ENCODE results near the gene IL1RL2. TPM values are rescaled to one million over a fixed set of nuclear protein-coding genes. Genes with fewer than 3 reads are reported as not detected.

IL1RL2 gene
- polyA plus RNA-seq, 6 donors from 2014 or later = not detected

GRCh38 chr2:102226171-102226570 is 39.3 kb downstream of the IL1RL2 start:
- Mint-ChIP-seq H3K27me3 (peaks cover 11 to 33% (median 17%) of the 10 kb centered on the region in 3 donors), H3K4me3 (no peak overlapping the region), H3K27ac (peak overlapping the region in 1 of 6 donors; percentile 69), H3K9me3 (no peaks in the 10 kb centered on the region), H3K36me3 (no peaks in the 10 kb centered on the region), H3K4me1 (peaks cover 3 to 8% (median 6%) of the 10 kb centered on the region in 3 donors)
- ATAC-seq (ENCODE audit: low read depth in 2 of 2) = no peak
- DNase-seq = no peak

DNA sequence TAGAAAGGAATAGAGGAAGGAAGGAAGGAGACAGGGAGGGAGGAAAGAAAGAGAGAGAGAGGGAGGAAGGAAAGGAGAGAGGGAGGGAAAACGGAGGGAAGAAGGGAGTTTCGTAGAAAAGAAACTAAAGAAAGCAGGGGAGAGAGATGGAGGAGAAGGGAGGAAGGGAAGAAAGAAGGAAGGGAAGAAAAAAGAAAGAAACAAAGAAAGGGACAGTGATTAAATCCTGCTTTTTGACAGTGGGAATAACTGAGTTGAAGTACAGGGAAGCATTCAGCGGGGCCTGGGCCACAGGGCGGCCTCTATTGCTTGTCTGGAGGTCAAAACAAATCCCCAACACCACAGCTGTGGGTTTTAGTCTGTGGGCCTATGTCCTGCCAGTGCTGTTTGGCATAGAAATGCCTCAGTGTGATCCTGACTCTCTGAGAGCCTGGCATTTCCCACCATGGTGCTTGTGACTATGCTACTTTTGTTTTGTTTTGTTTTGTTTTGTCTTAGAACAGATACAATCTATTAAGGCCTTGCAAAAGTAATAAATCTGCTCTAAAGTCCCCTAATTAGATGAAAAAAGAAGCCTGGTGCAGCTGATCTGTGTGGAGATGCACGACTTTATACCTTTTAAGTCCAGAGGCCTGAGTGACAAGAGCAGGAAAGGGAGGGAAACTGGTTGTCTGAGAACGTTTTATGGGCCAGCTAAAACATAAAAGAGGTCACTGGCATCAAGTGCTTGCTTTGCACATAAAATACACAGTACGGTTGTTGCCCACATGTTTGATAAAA is 40.0 kb downstream of the IL1RL2 start:
- DNase-seq (no peak), ATAC-seq (ENCODE audit: low read depth in 2 of 2) (no peak)
- no peaks in the 10 kb centered on the region for H3K9me3 Mint-ChIP-seq
- no peak overlapping the region for H3K4me3 Mint-ChIP-seq
- peaks cover 3 to 8% (median 6%) of the 10 kb centered on the region in 3 donors for H3K4me1 Mint-ChIP-seq
- peak overlapping the region in 3 of 6 donors; percentile 42 to 69 (median 64) for H3K27ac Mint-ChIP-seq
- H3K36me3 Mint-ChIP-seq = no peaks in the 10 kb centered on the region
- H3K27me3 Mint-ChIP-seq = peaks cover 11 to 34% (median 15%) of the 10 kb centered on the region in 3 donors

DNA sequence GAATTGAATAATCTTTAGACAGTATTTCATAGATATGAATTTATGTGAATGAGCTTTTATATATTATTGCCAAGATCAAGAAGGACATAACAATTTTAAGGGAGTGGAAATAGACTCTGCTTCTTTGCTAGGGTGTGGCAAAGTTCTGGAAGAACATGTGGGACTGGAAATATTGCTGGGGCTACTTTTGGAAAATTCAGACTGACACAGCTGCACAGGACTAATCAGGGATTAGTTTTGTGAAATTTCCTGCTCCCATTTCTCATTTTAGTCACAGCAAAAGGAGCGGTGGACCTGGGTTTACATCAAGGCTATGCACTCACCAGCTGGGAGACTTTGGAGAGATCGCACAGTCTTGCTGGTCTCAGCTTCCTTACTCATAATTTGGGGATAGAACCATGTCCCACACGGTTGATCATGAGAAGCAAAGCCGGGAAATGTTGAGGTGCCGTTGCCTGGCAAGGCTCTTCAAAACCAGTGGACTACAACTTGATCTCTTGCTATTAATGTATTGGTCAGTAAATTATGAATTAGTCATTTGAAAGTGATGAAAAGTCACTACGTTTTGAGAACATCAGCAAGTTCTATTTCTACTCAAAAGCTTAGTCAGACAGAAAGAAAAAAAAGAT is 42.4 kb downstream of the IL1RL2 start:
- no peaks in the 10 kb centered on the region for H3K36me3 Mint-ChIP-seq
- peaks cover 3 to 8% (median 6%) of the 10 kb centered on the region in 3 donors for H3K4me1 Mint-ChIP-seq
- no peak overlapping the region for H3K27ac Mint-ChIP-seq
- ATAC-seq (ENCODE audit: low read depth in 2 of 2) (no peak), DNase-seq (no peak)
- no peak overlapping the region for H3K4me3 Mint-ChIP-seq
- H3K9me3 Mint-ChIP-seq = no peaks in the 10 kb centered on the region
- peaks cover 5 to 22% (median 15%) of the 10 kb centered on the region in 3 donors for H3K27me3 Mint-ChIP-seq

- no peaks in the 10 kb centered on the region for H3K9me3 Mint-ChIP-seq
- peaks cover 11 to 22% (median 15%) of the 10 kb centered on the region in 3 donors for H3K27me3 Mint-ChIP-seq
- no peak overlapping the region for H3K4me3 Mint-ChIP-seq
- DNase-seq (no peak), ATAC-seq (ENCODE audit: low read depth in 2 of 2) (no peak)
- H3K36me3 Mint-ChIP-seq = no peaks in the 10 kb centered on the region
- H3K4me1 Mint-ChIP-seq = peaks cover 3 to 8% (median 6%) of the 10 kb centered on the region in 3 donors
- no peak overlapping the region for H3K27ac Mint-ChIP-seq
Observed at GRCh38 chr2:102230410-102230909, 43.6 kb downstream of the IL1RL2 start.

DNA sequence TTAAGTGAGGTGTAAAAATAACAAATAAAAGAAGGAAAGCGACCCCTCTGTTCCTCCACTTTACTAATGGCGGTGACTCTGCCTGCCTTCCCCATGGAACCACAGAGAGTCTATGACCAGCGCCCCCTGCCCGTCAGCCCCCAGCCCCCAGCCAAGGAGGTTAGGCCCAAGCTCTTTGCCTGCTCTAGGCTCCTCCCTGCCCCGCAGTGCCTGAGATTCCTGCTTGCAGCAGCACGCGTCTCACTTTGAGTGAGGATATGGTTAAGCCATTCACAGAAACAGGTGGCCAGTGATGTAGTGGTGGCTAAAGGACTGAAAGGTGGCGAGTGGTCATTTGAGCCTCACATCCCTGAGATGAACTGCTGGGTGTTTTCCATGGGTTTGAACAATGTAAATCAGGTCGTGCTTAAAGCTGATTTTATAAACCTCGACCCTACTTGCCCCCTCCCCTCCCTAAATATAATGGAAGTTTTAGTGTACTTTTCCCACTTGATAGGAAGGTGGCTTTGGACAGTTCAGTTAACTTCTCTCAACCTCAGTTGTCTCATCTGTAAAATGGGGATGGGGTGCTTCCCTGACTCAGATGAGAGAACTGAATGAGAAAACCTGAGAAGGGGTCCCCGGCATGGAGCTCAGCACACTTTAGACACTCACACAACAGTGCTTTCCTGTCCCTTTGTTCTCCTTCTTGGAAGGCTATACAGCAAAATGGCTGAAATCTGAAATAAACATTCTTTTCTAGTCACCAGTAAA is 46.5 kb downstream of the IL1RL2 start:
- Mint-ChIP-seq H3K4me1 (peaks cover 2 to 4% (median 2%) of the 10 kb centered on the region in 3 donors), H3K4me3 (no peak overlapping the region), H3K27ac (no peak overlapping the region), H3K27me3 (peaks cover 7 to 15% (median 7%) of the 10 kb centered on the region in 3 donors), H3K36me3 (no peaks in the 10 kb centered on the region), H3K9me3 (no peaks in the 10 kb centered on the region)
- DNase-seq (no peak), ATAC-seq (ENCODE audit: low read depth in 2 of 2) (no peak)

DNA sequence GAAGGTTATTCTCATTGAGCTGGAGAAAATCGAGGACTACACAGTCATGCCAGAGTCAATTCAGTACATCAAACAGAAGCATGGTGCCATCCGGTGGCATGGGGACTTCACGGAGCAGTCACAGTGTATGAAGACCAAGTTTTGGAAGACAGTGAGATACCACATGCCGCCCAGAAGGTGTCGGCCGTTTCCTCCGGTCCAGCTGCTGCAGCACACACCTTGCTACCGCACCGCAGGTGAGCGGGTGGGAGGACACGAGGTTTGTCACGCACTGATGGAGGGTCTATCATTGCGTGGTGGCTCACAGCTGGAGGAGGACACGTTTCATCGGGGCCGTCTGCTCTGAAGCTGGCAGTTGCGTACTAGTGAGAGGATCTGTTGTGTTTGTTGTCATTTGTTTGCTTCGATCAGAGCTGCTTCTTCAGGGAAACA is 48.2 kb downstream of the IL1RL2 start:
- no peak overlapping the region for H3K4me3 Mint-ChIP-seq
- H3K27ac Mint-ChIP-seq = no peak overlapping the region
- no peak for DNase-seq
- H3K9me3 Mint-ChIP-seq = no peaks in the 10 kb centered on the region
- ATAC-seq (ENCODE audit: low read depth in 2 of 2) = no peak
- peaks cover 9 to 15% (median 13%) of the 10 kb centered on the region in 3 donors for H3K27me3 Mint-ChIP-seq
- H3K36me3 Mint-ChIP-seq = no peaks in the 10 kb centered on the region
- peaks cover 7 to 12% (median 9%) of the 10 kb centered on the region in 3 donors for H3K4me1 Mint-ChIP-seq

- peaks cover 8 to 13% (median 10%) of the 10 kb centered on the region in 3 donors for H3K4me1 Mint-ChIP-seq
- H3K9me3 Mint-ChIP-seq = no peaks in the 10 kb centered on the region
- H3K36me3 Mint-ChIP-seq = no peaks in the 10 kb centered on the region
- no peak overlapping the region for H3K4me3 Mint-ChIP-seq
- ATAC-seq (ENCODE audit: low read depth in 2 of 2) (no peak), DNase-seq (no peak)
- peaks cover 9 to 15% (median 13%) of the 10 kb centered on the region in 3 donors for H3K27me3 Mint-ChIP-seq
- peak overlapping the region in 1 of 6 donors; percentile 38 for H3K27ac Mint-ChIP-seq
Observed at GRCh38 chr2:102235491-102235890, 48.7 kb downstream of the IL1RL2 start.

DNA sequence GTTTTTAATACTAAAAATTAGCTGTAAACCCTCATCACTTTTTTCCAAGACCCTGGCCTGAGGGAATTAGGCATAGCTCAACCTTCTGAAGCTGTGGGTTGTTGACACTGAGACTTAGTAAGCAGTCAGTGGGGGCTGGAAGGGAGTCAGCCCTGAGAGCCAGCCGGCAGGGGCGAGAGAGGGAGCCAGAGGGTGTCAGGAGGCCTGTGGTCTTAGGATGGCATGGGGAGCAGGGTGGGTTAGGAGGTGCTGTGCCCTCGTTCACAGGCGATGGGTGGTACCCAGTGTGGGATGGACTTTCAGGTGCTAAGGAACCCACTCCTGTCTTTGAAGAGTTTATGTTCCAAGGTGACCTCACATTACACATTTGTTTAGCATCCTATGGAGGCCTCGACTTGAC is 49.3 kb downstream of the IL1RL2 start:
- DNase-seq (no peak), ATAC-seq (ENCODE audit: low read depth in 2 of 2) (no peak)
- Mint-ChIP-seq H3K27ac (peak overlapping the region in 1 of 6 donors; percentile 78), H3K9me3 (no peaks in the 10 kb centered on the region), H3K27me3 (peaks cover 12 to 14% (median 13%) of the 10 kb centered on the region in 3 donors), H3K36me3 (no peaks in the 10 kb centered on the region), H3K4me3 (no peak overlapping the region), H3K4me1 (peaks cover 14 to 20% (median 15%) of the 10 kb centered on the region in 3 donors)

DNA sequence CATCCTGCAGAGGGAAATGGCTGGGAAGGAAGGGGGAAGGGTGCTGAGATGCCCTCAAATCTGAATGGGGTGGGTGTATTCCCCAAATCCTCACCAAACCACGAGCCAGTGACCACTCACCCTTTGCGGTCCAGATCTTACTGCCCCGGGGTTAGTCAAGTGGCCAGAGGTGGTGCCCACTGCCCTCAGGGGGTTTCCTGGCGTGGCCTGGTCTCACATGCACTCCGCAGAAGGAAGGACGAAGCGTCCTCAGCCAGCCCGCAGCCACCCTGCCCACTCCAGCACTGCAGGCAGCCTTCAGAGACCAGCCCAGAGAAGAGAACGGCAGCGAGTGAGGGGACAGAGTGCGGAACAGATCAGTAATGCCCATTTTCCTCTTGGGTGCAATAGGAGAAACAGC is 50.4 kb downstream of the IL1RL2 start:
- peaks cover 7 to 13% (median 13%) of the 10 kb centered on the region in 3 donors for H3K27me3 Mint-ChIP-seq
- H3K4me1 Mint-ChIP-seq = peaks cover 15 to 23% (median 15%) of the 10 kb centered on the region in 3 donors
- ATAC-seq (ENCODE audit: low read depth in 2 of 2) = no peak
- no peak for DNase-seq
- no peaks in the 10 kb centered on the region for H3K36me3 Mint-ChIP-seq
- no peaks in the 10 kb centered on the region for H3K9me3 Mint-ChIP-seq
- no peak overlapping the region for H3K4me3 Mint-ChIP-seq
- no peak overlapping the region for H3K27ac Mint-ChIP-seq

GRCh38 chr2:102238039-102238756 is 51.4 kb downstream of the IL1RL2 start:
- DNase-seq (no peak), ATAC-seq (ENCODE audit: low read depth in 2 of 2) (no peak)
- no peak overlapping the region for H3K4me3 Mint-ChIP-seq
- H3K27ac Mint-ChIP-seq = peak overlapping the region in 1 of 6 donors; percentile 8
- peaks cover 7 to 13% (median 13%) of the 10 kb centered on the region in 3 donors for H3K27me3 Mint-ChIP-seq
- peaks cover 15 to 23% (median 15%) of the 10 kb centered on the region in 3 donors for H3K4me1 Mint-ChIP-seq
- no peaks in the 10 kb centered on the region for H3K9me3 Mint-ChIP-seq
- H3K36me3 Mint-ChIP-seq = no peaks in the 10 kb centered on the region

GRCh38 chr2:102238778-102239177 is 52.0 kb downstream of the IL1RL2 start:
- ATAC-seq (ENCODE audit: low read depth in 2 of 2) = no peak
- DNase-seq = no peak
- peak overlapping the region in 1 of 6 donors; percentile 36 for H3K27ac Mint-ChIP-seq
- H3K9me3 Mint-ChIP-seq = no peaks in the 10 kb centered on the region
- H3K36me3 Mint-ChIP-seq = no peaks in the 10 kb centered on the region
- H3K27me3 Mint-ChIP-seq = peaks cover 7 to 13% (median 13%) of the 10 kb centered on the region in 3 donors
- H3K4me1 Mint-ChIP-seq = peaks cover 15 to 23% (median 15%) of the 10 kb centered on the region in 3 donors
- H3K4me3 Mint-ChIP-seq = peak overlapping the region in 1 of 8 donors; percentile 3

DNA sequence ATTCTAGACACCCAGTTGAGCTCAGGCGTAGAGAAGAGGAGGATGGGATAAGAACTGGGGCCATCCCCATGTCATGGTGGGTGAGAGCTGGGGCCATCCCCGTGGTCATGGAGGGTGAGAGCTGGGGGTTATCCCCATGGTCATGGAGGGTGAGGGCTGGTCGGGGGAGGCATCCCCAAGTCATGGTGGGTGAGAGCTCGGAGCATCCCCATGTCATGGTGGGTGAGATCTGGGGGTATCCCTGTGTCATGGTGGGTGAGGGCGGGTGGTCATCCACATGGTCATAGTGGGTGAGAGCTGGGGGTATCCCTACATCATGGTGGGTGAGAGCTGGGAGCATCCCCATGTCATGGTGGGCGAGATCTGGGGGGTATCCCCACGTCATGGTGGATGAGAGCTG is 52.5 kb downstream of the IL1RL2 start:
- no peak for ATAC-seq (ENCODE audit: low read depth in 2 of 2)
- H3K27ac Mint-ChIP-seq = peak overlapping the region in 2 of 6 donors; percentile 6 to 37
- peaks cover 15 to 23% (median 15%) of the 10 kb centered on the region in 3 donors for H3K4me1 Mint-ChIP-seq
- no peaks in the 10 kb centered on the region for H3K9me3 Mint-ChIP-seq
- H3K27me3 Mint-ChIP-seq = peaks cover 7 to 15% (median 13%) of the 10 kb centered on the region in 3 donors
- DNase-seq = no peak
- H3K36me3 Mint-ChIP-seq = no peaks in the 10 kb centered on the region
- no peak overlapping the region for H3K4me3 Mint-ChIP-seq
